GM12864 (cell line): ENCODE results near the gene CSH1.
A peak's percentile ranks its signal among the peaks of the same experiment; 100 is the strongest.

Source experiments
- DNase-seq: peaks from one replicate; pipeline ENCODE4 v3.0.0-alpha.2; 2011; ENCODE audit warnings: low read depth
- H3K4me3 ChIP-seq: 2 replicates; pipeline ENCODE4 v1.5.1; 2011; ENCODE audit warnings: mild to moderate bottlenecking, low read depth, low read length, control low read depth
- CTCF ChIP-seq: IDR thresholded peaks from 2 replicates; pipeline ENCODE4 v1.5.1; 2011; ENCODE audit warnings: low read depth, mild to moderate bottlenecking, moderate library complexity, low read length, control low read depth, inconsistent platforms; ENCODE audit errors: missing control alignments

The CSH1 gene

GRCh38 chr17:63933598-63933997 lies 37.2 kb upstream of the CSH1 start:
- no peak for DNase-seq

DNA sequence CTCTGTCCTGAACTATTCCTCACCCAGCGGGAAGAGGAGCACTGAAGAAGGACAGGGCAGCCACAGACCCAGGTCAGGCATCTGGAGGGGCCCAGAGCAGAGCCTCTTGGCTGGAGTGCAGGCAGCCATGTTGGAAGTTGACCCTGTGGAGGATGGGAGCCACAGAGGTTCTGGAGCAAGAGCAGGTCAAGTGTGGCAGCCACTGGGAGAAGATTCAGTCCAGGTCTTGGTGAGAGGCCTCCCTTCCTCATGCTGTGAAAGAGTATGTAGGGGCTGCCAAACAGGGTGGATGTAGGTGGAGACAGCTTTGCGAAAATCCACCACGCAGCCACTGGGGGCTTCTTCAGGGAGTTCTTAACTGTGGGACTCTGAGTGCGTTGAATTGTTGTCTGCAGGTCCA lies 36.3 kb upstream of the CSH1 start:
- TF ChIP-seq CTCF, result no peak
- H3K4me3 ChIP-seq, result peak overlapping the region; percentile 75
- DNase-seq, result no peak

More at GRCh38 chr17:63933598-63933997, 37.2 kb upstream of the CSH1 start:
- TF ChIP-seq CTCF, result no peak
- no peak overlapping the region for H3K4me3 ChIP-seq

GRCh38 chr17:63931981-63932561 lies 35.7 kb upstream of the CSH1 start, which contains the start of gene CD79B:
Gene CD79B (minus strand): TSS chr17:63932331. CDS start chr17:63932261, 70 bp downstream.
- no peak for TF ChIP-seq CTCF
- peak; percentile 49 for DNase-seq
- peak within 1 kb of the TSS; percentile 75 for H3K4me3 ChIP-seq

GRCh38 chr17:63930951-63931575 lies 34.7 kb upstream of the CSH1 start:
- peak overlapping the region; percentile 75 for H3K4me3 ChIP-seq
- no peak for TF ChIP-seq CTCF
- peak; percentile 52 for DNase-seq

DNA sequence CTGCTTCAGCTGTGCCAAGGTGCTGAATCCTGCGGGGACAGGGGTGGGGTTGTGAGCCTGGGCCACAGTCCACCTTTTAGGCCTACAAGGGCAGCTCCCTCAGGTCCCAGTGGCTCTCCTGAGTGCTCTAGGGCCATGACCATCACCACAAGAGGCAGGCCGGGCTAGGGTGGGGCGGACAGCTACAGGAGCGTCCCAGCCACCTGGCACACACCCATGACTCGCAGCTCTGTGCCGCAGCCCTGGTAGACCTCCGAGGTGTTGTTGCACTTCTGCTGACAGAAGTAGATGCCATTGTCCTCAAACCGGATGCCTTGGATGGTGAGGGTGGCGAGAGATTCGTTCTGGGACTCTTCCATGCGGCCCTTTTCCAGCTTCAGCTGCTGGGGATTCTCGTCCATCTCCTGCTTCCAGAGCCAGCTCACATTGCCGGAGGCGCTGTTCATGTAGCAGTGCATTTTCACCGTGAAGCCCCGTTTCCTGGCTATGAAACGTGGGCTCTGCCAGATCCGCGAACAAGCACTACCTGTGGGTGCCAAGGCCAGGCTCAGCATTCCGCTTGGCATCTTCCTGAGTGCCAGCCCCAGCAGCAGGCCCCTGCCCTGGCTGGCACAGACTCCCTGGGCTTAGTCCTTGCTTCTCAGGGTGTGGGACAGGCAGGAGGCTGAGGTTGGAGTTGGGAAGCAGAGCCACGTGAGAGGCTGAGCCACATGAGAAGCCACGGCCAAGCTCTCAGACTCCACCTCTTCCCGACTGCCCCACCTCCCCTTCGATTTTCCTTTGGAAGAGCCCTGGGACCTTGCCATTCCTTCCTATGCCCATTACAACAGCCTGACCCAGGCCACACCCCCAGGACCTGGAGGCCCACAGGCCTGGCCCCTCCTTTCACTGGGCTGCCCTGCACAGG lies 33.7 kb upstream of the CSH1 start:
- peak overlapping the region; percentile 75 for H3K4me3 ChIP-seq
- no peak for TF ChIP-seq CTCF
- no peak for DNase-seq

DNA sequence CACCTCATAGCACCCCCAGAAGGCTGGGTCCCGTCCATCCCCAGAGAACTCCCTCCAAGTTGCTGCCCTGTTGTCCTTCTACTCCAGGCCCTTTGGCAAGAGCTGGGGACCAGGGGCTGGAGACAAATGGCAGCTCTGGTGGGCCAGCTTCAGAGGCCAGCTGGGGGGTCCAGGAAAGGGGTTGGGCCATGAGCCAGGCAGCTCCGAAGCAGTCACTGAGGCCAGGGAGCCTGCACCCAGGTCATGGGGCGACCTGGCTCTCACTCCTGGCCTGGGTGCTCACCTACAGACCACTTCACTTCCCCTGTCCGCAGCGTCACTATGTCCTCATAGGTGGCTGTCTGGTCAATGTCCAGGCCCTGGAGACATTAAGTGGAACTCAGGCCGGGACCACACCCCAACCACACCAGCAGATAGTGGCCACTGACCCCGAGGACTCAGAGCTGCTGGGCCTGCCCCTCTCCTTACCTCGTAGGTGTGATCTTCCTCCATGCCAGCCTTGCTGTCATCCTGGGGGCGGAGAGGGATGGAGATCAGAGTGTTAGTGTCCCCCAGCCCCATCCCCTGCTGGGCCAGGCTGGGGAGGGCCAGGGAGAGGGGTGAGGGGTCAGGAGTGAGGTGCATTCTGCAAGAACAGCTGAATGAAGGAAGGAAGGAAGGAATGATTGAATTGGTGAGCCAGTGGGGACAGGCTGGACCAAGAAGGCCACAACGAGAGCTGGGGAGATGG lies 32.8 kb upstream of the CSH1 start:
- TF ChIP-seq CTCF, result no peak
- no peak for DNase-seq
- no peak overlapping the region for H3K4me3 ChIP-seq
